ENCODE results near the gene SMARCAD1. TPM values are rescaled to one million over a fixed set of nuclear protein-coding genes. Genes with fewer than 3 reads are reported as not detected.
"Not testable (repeated sequence)": the region's sequence is repeated elsewhere in the genome, so short reads cannot be mapped to it uniquely, and the experiment has no call there.

The SMARCAD1 gene
- total and polyA plus RNA-seq, 9 donors = 10.2 to 30.5 (median 20.3) TPM

GRCh38 chr4:94334476-94334875, 126.8 kb downstream of the SMARCAD1 start:
- TF ChIP-seq POLR2A (IDR thresholded peaks at IDR 0.05) (no peak), EP300 (IDR thresholded peaks at IDR 0.05) (no peak)
- TF ChIP-seq, protein P1, sequence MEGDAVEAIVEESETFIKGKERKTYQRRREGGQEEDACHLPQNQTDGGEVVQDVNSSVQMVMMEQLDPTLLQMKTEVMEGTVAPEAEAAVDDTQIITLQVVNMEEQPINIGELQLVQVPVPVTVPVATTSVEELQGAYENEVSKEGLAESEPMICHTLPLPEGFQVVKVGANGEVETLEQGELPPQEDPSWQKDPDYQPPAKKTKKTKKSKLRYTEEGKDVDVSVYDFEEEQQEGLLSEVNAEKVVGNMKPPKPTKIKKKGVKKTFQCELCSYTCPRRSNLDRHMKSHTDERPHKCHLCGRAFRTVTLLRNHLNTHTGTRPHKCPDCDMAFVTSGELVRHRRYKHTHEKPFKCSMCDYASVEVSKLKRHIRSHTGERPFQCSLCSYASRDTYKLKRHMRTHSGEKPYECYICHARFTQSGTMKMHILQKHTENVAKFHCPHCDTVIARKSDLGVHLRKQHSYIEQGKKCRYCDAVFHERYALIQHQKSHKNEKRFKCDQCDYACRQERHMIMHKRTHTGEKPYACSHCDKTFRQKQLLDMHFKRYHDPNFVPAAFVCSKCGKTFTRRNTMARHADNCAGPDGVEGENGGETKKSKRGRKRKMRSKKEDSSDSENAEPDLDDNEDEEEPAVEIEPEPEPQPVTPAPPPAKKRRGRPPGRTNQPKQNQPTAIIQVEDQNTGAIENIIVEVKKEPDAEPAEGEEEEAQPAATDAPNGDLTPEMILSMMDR (IDR thresholded peaks at IDR 0.05) = no peak
- 18 to 37% (median 27%) methylated on average over 2 of the region's 2 CpGs for WGBS, 3 donors
- no peak overlapping the region for H3K27ac ChIP-seq

GRCh38 chr4:94334962-94335361, 127.3 kb downstream of the SMARCAD1 start:
- Histone ChIP-seq H3K27ac (no peak overlapping the region), H3K4me3 (no peak overlapping the region), H3K36me3 (no peaks in the 10 kb centered on the region), H3K4me1 (ENCODE audit: insufficient read depth) (no peaks in the 10 kb centered on the region), H3K9me3 (no peaks in the 10 kb centered on the region), H3K27me3 (no peaks in the 10 kb centered on the region)
- intact Hi-C loops (cut with DNase I) = no loop called here
- DNase-seq = no peak
- 70 to 78% (median 71%) methylated on average over 3 of the region's 3 CpGs for WGBS, 3 donors
- TF ChIP-seq, protein P1 (IDR thresholded peaks at IDR 0.05) = no peak
- TF ChIP-seq EP300 (IDR thresholded peaks at IDR 0.05) (no peak), POLR2A (IDR thresholded peaks at IDR 0.05) (no peak)

More at GRCh38 chr4:94334476-94334875, 126.8 kb downstream of the SMARCAD1 start:
- Histone ChIP-seq H3K36me3 (no peaks in the 10 kb centered on the region), H3K27me3 (no peaks in the 10 kb centered on the region), H3K4me1 (ENCODE audit: insufficient read depth) (no peaks in the 10 kb centered on the region), H3K9me3 (no peaks in the 10 kb centered on the region), H3K4me3 (no peak overlapping the region)
- no peak for DNase-seq
- intact Hi-C loops (cut with DNase I) = no loop called here

DNA sequence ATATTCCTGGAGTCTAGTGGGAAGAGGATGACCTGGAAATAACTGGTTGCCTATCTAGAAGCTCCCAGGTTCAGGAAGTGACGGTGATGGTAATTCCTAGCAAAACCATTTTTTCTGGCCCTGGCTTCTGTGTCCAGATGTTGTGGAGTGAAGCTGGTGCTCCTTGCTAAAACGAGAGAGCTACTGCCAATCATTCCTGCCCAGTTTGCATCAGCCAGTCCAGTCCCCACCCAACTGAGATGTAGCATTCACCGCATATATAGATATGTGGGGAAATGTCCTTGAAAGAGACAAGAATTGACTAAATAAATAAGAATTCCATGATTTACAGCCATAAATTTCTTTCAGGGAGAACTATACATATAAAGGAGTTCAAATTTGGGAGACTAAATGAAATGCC, 128.6 kb downstream of the SMARCAD1 start:
- WGBS, 3 donors = 33 to 64% (median 48%) methylated on average over 3 of the region's 3 CpGs
- Histone ChIP-seq H3K36me3 (no peaks in the 10 kb centered on the region), H3K27me3 (no peaks in the 10 kb centered on the region), H3K4me1 (ENCODE audit: insufficient read depth) (no peaks in the 10 kb centered on the region), H3K27ac (no peak overlapping the region), H3K9me3 (no peaks in the 10 kb centered on the region), H3K4me3 (no peak overlapping the region)
- TF ChIP-seq POLR2A (IDR thresholded peaks at IDR 0.05) (no peak), EP300 (IDR thresholded peaks at IDR 0.05) (no peak)
- TF ChIP-seq, protein P1 (IDR thresholded peaks at IDR 0.05) = no peak
- intact Hi-C loops (cut with DNase I) = no loop called here
- DNase-seq = no peak

- H3K36me3 ChIP-seq; H3K4me1 ChIP-seq (ENCODE audit: insufficient read depth); DNase-seq; H3K27ac ChIP-seq; H3K9me3 ChIP-seq; H3K4me3 ChIP-seq; intact Hi-C loops (cut with DNase I); H3K27me3 ChIP-seq: not testable (repeated sequence)
- 32 to 60% (median 46%) methylated on average over 5 of the region's 5 CpGs for WGBS, 3 donors
Observed at GRCh38 chr4:94336791-94337190, 129.1 kb downstream of the SMARCAD1 start.

GRCh38 chr4:94338681-94339351, 131.2 kb downstream of the SMARCAD1 start:
- TF ChIP-seq POLR2A (IDR thresholded peaks at IDR 0.05) (no peak), EP300 (IDR thresholded peaks at IDR 0.05) (no peak)
- TF ChIP-seq, protein P1 (IDR thresholded peaks at IDR 0.05) = no peak
- no peak overlapping the region for H3K4me3 ChIP-seq
- no peaks in the 10 kb centered on the region for H3K9me3 ChIP-seq
- H3K4me1 ChIP-seq (ENCODE audit: insufficient read depth) = no peaks in the 10 kb centered on the region
- no peak for DNase-seq
- intact Hi-C loops (cut with DNase I) = no loop called here
- no peaks in the 10 kb centered on the region for H3K36me3 ChIP-seq
- H3K27ac ChIP-seq = no peak overlapping the region
- 75 to 82% (median 81%) methylated on average over 4 of the region's 4 CpGs for WGBS, 3 donors
- no peaks in the 10 kb centered on the region for H3K27me3 ChIP-seq

All from ovary (tissue), 9 donors.